Measurements from ENCODE around the gene REEP6. TPM values are rescaled to one million over a fixed set of nuclear protein-coding genes. Genes with fewer than 3 reads are reported as not detected.

REEP6 gene
- total and polyA plus RNA-seq, 2 of the 8 experiments (the other 6 are each of a cell fraction or from before 2014, with no cell fraction given): 12.6 to 20.7 TPM

DNA sequence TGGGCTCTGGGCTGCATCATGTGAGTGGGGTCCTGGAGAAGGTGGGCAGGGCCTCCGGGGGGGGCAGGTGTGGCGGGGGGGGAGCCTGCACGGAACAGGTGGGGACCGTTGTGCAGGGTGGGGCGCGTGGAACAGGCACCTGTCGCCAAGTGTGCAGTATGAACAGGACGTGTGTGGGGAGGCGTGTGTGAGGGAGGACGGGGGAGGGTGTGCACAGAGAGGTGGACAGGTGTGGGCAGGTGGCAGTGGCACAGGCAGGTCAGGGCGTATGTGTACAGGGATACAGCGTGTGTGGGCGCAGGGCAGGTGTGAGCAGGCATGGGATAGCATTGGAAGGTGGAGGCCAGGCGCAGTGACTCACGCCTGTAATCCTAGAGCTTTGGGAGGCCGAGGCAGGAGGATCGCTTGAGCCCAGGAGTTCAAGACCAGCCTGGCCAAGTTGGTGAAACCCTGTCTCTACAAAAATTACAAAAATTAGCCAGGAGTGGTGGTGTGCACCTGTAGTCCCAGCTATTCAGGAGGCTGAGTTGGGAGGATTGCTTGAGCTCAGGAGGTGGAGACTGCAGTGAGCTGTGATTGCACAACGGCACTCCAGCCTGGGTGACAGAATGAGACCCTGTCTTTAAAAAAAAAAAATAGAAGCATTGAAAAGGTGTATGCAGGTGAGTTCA lies 36.1 kb downstream of the REEP6 start (continued):
- no peak for TF ChIP-seq BACH1 (IDR thresholded peaks at IDR 0.05; ENCODE audit: low read length)
- no peak for TF ChIP-seq SP2 (IDR thresholded peaks at IDR 0.05; ENCODE audit: low read length)
- TF ChIP-seq TBP (IDR thresholded peaks at IDR 0.05; ENCODE audit: low read depth, low read length): no peak
- no peak for TF ChIP-seq RBBP5 (IDR thresholded peaks at IDR 0.05; ENCODE audit: borderline replicate concordance, low read depth, low read length)

Measured in H1 (cell line).